Thymus (tissue), 11 donors: ENCODE results near the gene PDXK. TPM values are rescaled to one million over a fixed set of nuclear protein-coding genes. Genes with fewer than 3 reads are reported as not detected.
A peak's percentile ranks its signal among the peaks of the same experiment; 100 is the strongest.

Experiments used
- DNase-seq, 9 donors: peaks; one replicate each; pipeline ENCODE4 v3.0.0-alpha.2; 2013; ENCODE audit warnings: low spot score in 9 of 9, low read depth in 6 of 9, missing footprints in 1 of 9
- H3K27ac ChIP-seq, 2 donors: one replicate each; pipeline ENCODE4 v1.5.1; 2013; ENCODE audit warnings: control low read depth in 1 of 2, low read depth in 1 of 2, low read length in 1 of 2, mild to moderate bottlenecking in 1 of 2, moderate library complexity in 1 of 2
- H3K27me3 ChIP-seq, 2 donors: one replicate each; pipeline ENCODE4 v1.5.1; 2013; ENCODE audit warnings: low read length in 1 of 2; ENCODE audit not compliant: control insufficient read depth in 2 of 2, insufficient read depth in 1 of 2
- H3K36me3 ChIP-seq, 2 donors: one replicate each; pipeline ENCODE4 v1.5.1; 2013; ENCODE audit warnings: low read length in 1 of 2, mild to moderate bottlenecking in 1 of 2, moderate library complexity in 1 of 2; ENCODE audit not compliant: control insufficient read depth in 2 of 2, insufficient read depth in 2 of 2
- H3K4me1 ChIP-seq, 2 donors: one replicate each; pipeline ENCODE4 v1.5.1; 2013; ENCODE audit warnings: low read length in 2 of 2; ENCODE audit not compliant: control insufficient read depth in 2 of 2, insufficient read depth in 2 of 2
- H3K4me3 ChIP-seq, 2 donors: one replicate each; pipeline ENCODE4 v1.5.1; 2013; ENCODE audit warnings: low read length in 2 of 2, control low read depth in 1 of 2, mild to moderate bottlenecking in 1 of 2
- H3K9me3 ChIP-seq, 2 donors: one replicate each; pipeline ENCODE4 v1.5.1; 2013; ENCODE audit warnings: low read length in 1 of 2, mild to moderate bottlenecking in 1 of 2; ENCODE audit not compliant: control insufficient read depth in 2 of 2, insufficient read depth in 1 of 2
- WGBS: extraction: QIAGEN DNeasy Blood & Tissue Kit; methylation state at CpG from one replicate; pipeline ENCODE4 v1.1.7; 2013; 5-methylcytosine and 5-hydroxymethylcytosine counted together
- polyA plus RNA-seq: library from polyadenylated mRNA; stranded (reverse); fragments of 200-250 nt; gene quantifications from one replicate; pipeline ENCODE4 v1.2.3, GENCODE V29; 2013
- total RNA-seq: library from RNA; stranded (reverse); fragments of 120-200 nt; gene quantifications from one replicate; pipeline ENCODE4 v1.2.4, GENCODE V29; 2013
- donor health status: healthy.

The PDXK gene
- total and polyA plus RNA-seq, 2 donors, result 33.3 to 59.0 TPM

DNA sequence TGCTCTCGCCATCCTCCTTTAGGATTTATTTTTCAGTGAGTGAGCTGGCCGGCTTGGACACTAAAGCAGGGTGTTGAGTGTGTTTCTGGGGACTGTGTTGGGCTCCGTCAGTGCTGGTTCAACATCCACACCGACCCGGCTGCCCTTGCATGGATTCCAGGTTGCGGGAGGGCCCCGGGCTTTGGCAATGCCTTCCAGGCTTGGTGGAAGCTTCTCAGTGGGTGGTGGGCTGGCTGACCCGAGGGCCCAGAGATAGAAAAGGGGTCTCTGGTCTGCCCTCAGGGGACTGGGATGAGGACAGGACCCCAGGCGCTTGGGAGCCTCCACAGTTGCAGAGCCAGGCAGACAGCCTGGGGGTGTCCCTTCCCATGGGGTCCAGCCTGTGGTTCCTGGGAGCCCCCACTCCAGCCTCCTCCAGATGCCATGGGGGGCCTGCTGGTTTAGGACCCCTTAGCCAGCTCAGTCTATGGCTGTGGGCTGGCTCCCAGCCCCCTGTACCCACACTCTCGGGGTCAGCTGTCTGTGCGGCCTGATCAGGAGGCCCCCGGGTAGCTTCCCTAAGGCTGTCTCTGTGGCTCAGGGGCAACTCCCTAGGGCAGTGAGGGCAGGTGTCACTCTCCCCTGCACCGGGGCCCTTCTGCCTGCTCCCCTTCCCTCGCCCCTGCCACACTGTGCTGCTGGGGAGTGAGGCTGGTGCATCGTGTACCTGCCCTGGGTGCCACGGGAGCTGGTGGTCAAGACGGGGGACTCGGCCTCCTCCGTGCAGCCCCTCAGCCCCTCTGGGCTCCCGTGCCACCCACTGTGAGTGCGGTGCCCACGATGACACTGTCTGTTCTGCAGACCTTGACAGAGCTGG is 16.5 kb downstream of the PDXK start:
- peaks cover 0 to 17% of the 10 kb centered on the region in 2 donors for H3K27me3 ChIP-seq
- no peaks in the 10 kb centered on the region for H3K36me3 ChIP-seq
- WGBS, result 92% methylated on average over 22 of the region's 22 CpGs

DNA sequence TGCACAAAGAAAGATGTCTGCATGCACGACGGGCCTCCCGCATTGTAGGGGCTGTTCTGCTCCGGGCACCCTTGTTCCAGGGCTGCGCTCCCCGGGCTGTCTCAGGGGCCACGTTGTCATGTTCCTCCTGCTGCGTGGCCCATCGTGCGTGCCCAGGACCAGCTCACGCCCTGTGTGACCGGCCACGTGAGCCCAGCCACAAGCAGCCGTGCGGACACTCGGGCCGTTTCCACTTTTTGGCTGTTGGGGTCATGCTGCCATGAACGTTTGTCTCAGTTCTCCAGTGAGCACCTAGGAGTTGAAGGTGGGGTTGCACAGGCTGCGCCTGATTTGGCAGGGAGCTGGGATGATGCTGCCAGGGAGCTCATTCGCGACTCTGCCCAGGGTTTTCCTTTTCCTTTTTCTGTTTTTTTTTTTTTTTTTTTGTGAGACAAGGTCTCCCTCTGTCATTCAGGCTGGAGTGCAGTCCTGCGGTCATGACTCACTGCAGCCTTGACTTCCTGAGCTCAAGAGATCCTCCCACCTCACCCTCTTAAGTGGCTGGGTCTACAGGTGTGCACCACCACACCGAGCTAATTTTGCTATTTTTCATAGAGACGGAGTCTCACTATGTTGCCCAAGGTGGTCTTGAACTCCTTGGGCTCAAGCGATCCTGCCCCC is 17.4 kb downstream of the PDXK start:
- H3K4me1 ChIP-seq, result peaks cover 22 to 38% of the 10 kb centered on the region in 2 donors
- H3K4me3 ChIP-seq, result no peak overlapping the region
- H3K27me3 ChIP-seq, result peaks cover 0 to 17% of the 10 kb centered on the region in 2 donors
- no peaks in the 10 kb centered on the region for H3K9me3 ChIP-seq
- no peak for DNase-seq
- no peaks in the 10 kb centered on the region for H3K36me3 ChIP-seq
- H3K27ac ChIP-seq, result no peak overlapping the region
- WGBS, result 98% methylated on average over 25 of the region's 25 CpGs

More for the DNA sequence above, 16.5 kb downstream of the PDXK start:
- Histone ChIP-seq H3K9me3 (no peaks in the 10 kb centered on the region), H3K27ac (peak overlapping the region in 1 of 2 donors; percentile 25), H3K4me3 (no peak overlapping the region), H3K4me1 (peaks cover 22 to 38% of the 10 kb centered on the region in 2 donors)
- DNase-seq, result no peak

DNA sequence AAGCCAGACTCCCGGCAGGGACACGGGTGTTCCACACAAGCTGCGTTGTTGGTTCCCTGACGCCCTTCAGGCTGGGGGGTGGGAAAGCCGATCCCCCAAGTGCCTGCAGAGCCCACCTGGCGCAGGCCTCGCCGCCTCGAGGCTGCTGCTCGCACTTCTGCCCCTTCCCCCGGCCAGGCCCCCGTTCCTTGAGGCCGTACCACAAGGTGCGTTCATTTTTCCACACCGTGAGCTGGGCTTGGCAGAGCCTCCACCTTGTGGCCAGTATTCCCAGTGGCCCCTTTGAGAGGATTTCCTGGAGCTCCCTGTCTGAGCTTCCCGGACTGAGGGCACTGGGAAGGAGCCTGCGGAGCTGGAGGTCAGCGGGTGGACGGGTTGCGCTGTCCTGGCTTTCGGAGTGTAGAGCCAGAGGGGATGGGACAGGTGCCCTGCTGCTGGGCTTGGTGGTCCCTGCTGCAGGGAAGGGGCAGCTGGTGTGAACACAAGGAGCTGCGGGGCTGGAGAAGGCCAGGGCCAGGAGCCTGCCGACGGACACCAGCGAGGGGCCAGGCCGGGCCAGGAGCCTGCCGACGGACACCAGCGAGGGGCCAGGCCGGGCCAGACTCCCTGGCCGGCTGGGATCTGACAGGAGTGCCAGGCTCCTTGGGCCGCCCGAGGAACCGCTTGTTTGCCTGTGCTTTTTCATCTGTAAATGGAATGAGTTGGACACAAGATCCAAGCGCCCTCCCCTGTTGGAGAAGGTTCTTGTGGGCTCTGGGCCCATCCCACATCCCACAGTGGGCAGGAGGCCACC is 18.4 kb downstream of the PDXK start:
- Histone ChIP-seq H3K4me1 (peaks cover 22 to 34% of the 10 kb centered on the region in 2 donors), H3K9me3 (no peaks in the 10 kb centered on the region), H3K36me3 (no peaks in the 10 kb centered on the region), H3K27me3 (peaks cover 0 to 15% of the 10 kb centered on the region in 2 donors), H3K27ac (no peak overlapping the region), H3K4me3 (no peak overlapping the region)
- 98% methylated on average over 35 of the region's 35 CpGs for WGBS
- DNase-seq, result no peak

DNA sequence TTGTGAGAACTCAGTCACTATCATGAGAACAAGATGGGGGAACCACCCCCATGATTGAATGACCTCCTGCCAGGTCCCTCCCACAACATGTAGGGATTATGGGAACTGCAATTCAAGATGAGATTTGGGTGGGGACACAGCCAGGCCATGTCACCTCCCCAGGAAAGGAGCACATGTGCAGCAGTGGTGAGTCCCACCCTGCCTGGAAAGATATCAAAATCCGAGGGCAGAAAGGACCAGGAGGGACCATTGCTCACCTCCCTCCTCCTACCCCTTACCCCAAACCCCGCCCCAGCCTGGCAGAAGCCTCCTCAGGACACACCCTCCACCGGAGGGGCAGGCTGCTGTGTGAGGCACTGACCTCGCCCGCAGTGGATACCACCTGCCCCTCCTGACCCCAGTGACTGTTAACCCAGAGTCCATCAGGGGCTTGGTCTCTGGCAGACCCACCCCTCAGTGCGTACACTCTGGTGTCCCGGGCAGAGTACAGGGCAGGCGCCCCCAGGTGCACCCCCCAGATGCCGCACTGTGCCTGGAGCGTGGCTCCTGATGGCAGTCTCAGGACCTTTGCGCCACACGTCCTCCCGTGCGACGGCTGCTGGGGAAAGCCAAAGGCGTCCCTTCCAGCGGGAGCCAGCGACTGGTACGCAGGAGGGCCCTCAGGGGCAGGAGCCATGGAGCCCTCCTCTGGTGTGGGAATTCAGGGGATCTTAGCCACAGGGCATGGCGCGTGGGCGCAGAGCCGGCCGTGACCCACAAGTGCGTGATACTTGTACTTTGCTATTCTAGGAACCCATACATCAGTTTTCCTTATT is 20.9 kb downstream of the PDXK start:
- H3K9me3 ChIP-seq, result no peaks in the 10 kb centered on the region
- H3K27ac ChIP-seq, result no peak overlapping the region
- H3K4me3 ChIP-seq, result no peak overlapping the region
- H3K4me1 ChIP-seq, result peaks cover 6 to 15% of the 10 kb centered on the region in 2 donors
- DNase-seq, result no peak
- no peaks in the 10 kb centered on the region for H3K36me3 ChIP-seq
- H3K27me3 ChIP-seq, result peaks cover 0 to 12% of the 10 kb centered on the region in 2 donors
- 96% methylated on average over 25 of the region's 25 CpGs for WGBS

DNA sequence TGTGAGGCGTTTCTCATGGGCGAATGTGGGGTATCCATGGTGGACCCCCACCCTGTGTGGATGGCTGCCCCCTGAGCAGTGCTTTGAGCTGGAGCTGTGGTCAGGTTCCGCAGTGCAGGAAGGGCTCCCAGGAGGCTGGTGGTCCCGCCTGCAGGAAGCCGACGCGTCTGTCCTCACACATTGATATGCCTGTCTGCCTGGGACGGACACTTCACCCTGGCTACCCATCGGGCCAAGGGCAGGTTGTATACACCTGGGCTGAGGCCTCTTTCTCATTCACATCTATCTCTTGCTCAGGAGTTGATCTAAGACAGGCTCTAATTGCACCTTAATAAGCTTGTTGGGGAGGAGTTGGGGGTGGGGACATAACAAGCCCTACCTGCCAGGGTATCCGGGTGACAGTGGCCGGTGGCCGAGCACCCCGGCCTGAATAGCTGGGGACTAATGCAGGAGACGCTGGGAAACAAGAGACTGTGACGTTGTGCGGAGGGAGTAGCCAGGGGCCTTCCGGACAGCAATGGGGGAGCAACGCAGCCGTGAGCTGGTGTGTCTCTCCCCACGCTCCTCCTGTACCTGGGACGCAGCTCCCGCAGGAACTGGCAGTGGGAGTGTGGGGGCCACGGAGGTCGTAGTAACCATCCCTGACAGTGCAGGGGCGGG is 21.7 kb downstream of the PDXK start:
- DNase-seq, result no peak
- Histone ChIP-seq H3K36me3 (no peaks in the 10 kb centered on the region), H3K9me3 (no peaks in the 10 kb centered on the region), H3K4me3 (no peak overlapping the region), H3K27ac (peak overlapping the region; percentile 32 to 60), H3K4me1 (peaks cover 0 to 7% of the 10 kb centered on the region in 2 donors), H3K27me3 (peaks cover 0 to 5% of the 10 kb centered on the region in 2 donors)
- WGBS, result 84% methylated on average over 25 of the region's 25 CpGs

DNA sequence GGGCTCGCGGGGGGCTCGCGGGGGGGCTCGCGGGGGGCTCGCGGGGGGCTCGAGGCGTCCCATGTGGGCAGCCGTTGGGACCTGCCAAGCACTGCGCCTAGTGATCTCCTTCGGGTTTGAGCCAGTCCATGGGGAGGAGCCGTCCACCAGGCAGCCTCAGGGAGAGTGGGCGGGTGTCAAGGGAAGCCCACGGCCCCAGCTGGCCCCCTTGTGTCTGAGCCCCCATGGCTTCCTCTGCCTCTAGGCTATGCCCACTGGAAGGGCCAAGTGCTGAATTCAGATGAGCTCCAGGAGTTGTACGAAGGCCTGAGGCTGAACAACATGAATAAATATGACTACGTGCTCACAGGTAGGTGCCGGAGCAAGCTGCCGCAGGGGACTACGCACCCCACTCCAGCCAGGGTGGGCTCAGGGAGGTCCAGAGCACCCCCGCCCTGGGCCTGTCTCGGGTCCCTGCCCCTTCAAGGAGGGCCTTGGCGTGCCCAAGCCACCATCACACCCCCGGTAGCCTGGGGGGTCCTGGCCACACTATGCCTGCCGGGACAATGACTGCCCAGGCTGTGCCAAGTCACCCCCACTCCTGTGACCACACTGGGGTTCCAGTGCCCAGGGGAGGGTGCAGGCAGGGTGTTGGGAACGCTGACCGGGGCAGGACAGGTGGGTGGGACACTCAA is 22.6 kb downstream of the PDXK start:
- peaks cover 0 to 2% of the 10 kb centered on the region in 2 donors for H3K4me1 ChIP-seq
- no peak overlapping the region for H3K4me3 ChIP-seq
- no peaks in the 10 kb centered on the region for H3K36me3 ChIP-seq
- H3K9me3 ChIP-seq, result no peaks in the 10 kb centered on the region
- WGBS, result 82% methylated on average over 24 of the region's 28 CpGs
- H3K27me3 ChIP-seq, result no peaks in the 10 kb centered on the region
- no peak for DNase-seq
- H3K27ac ChIP-seq, result peak overlapping the region in 1 of 2 donors; percentile 31

DNA sequence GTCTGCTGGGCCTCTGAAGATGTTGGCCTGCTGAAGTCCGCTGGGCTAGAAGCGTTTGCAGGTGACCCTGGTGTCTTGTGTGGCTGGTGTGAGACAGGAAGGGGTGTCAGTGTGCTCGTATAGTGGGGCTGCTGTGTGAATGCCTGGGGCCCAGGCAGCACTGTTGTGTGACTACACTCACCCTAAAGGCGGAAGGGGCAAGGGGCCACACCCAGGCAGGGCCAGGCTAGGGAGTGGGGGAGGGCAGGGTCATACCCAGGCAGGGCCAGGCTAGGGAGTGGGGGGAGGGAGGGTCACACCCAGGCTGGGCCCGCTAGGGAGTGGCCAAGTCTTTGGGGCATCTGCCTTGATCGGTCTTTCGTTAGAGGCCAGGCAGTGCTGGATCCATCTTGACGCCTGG is 25.0 kb downstream of the PDXK start:
- no peaks in the 10 kb centered on the region for H3K9me3 ChIP-seq
- H3K4me3 ChIP-seq, result no peak overlapping the region
- H3K4me1 ChIP-seq, result peaks cover 0 to 2% of the 10 kb centered on the region in 2 donors
- DNase-seq, result no peak
- no peaks in the 10 kb centered on the region for H3K27me3 ChIP-seq
- WGBS, result 98% methylated on average over 8 of the region's 8 CpGs
- H3K36me3 ChIP-seq, result peaks cover 0 to 3% of the 10 kb centered on the region in 2 donors
- H3K27ac ChIP-seq, result no peak overlapping the region

DNA sequence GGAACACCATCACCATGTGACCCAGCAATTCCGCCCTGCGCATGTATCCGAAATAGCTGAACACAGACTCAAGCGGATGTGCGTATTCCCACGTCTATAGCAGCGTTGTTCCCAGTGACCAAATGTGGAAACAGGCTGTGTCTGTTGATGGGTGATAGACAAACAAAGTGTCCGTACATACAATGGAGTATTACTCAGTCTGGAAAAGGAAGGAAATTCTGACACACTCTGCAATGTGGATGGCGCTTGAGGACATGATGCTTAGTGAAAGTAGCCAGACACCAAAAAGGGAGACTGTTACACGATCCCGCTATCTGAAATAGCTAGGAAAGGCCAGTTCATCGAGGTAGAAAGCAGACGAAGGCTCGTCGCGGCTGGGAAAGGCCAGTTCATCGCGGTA is 25.8 kb downstream of the PDXK start:
- DNase-seq, result no peak
- Histone ChIP-seq H3K27me3 (no peaks in the 10 kb centered on the region), H3K4me1 (peaks cover 0 to 8% of the 10 kb centered on the region in 2 donors), H3K9me3 (no peaks in the 10 kb centered on the region), H3K4me3 (no peak overlapping the region), H3K36me3 (peaks cover 0 to 3% of the 10 kb centered on the region in 2 donors), H3K27ac (no peak overlapping the region)
- 98% methylated on average over 18 of the region's 18 CpGs for WGBS
